CD4-positive, alpha-beta T cell treated with Interferon alpha-2 for 1 hour (primary cell): ENCODE results near the gene EIF1.
"Not testable (repeated sequence)": the region's sequence is repeated elsewhere in the genome, so short reads cannot be mapped to it uniquely, and the experiment has no call there.

ENCODE experiments used
- DNase-seq, 2 donors: peaks; one replicate each; pipeline ENCODE4 v3.0.0-alpha.2; 2020 to 2022

EIF1 gene

DNA sequence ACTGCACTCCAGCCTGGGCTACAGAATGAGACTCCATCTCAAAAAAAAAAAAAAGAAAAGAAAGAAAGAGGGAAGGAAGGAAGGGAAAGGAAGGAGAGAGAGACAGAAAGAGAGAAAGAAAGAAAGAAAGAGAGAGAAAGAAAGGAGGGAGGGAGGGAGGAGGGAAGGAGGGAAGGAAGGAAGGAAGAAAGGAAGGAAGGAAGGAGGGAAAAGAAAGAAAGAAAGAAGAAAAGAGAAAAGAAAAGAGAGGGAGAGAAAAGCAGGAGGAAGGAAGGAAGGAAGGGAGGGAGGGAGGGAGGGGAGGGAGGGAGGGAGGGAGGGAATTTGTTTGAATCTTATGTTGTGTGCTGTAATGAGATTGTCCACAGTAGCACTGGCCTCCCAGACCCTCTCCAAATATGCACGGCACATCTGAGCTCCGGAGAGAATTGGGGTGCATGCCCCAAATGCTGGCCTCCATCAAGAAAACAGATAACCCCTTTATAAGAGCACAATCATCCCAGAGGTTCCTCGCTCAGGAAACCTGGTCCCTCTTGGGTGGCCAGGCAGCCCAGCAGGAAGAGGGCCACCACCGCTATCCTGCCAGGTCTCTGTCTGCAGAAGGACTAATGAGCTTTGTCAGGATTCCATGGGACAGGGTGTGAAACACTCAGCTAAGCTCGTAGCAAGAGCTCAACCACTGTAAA lies 8.8 kb upstream of the EIF1 start:
- no peak for DNase-seq

- no peak for DNase-seq
Measured at GRCh38 chr17:41680426-41681040, 8.2 kb upstream of the EIF1 start.

GRCh38 chr17:41681776-41682175 lies 6.9 kb upstream of the EIF1 start:
- no peak for DNase-seq

DNA sequence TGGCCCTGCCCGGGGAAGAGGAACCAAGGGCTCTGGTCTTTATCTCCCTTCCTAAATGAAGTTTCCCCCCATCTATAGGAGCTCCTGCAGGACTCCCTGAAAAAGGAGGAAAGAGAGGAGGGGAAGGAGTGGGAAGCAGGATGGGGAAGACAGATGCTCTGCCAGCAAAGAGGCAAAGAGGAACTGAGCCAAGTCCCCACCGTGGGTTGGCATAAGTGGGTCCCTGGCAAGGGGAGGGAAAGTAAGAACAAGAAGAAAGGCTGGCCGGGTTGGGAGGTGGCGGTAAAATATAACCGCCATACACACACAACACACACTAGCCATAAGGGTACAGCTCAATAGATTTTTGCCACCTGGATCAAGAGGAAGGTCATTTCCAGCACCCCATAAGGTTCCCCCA lies 6.1 kb upstream of the EIF1 start:
- DNase-seq: no peak

DNA sequence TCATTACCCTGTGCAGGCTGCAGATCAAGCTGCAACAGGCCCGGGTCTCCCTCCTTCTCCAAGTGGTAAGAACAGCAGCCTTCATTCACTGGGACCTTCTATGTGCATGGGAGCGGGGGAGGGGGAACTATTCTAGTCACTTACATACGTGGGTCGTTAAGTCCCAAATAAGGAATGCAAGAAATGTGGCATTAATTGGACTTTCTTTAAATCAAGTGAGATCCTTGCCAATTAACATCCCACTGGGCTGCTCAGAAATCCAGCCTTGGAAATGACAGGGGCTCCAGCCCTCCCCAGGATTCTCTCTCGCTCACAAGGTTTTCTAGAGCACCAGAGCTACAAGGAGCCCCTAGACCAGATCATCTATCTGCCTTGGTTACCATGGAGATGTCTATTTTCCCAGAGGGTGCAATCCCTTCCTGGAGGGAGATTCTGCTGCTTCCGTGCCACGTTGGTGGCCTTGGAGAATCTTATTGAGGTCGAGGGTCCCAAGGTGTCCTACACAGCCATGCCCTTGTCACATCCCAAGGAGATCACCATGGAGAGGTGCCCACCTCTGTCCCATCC lies 5.2 kb upstream of the EIF1 start:
- no peak for DNase-seq

DNA sequence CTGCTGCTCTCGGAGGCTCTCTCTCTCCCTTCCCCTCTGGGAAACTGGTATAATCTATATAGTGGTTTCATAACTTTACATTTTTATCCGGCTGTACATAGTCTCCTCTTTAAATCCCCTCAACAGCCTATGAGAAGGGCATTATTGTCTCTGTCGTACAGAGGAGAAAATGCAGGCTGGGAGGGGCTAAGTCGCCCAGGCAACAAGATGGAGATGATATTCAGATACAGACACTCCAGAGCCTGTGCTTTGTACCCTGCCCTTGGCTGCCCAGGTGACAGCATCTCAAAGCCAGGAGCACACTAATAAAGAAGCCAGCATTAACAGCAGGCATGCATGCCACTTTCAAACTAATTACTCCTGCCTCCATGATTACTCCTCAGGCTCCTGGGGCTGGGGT lies 4.7 kb upstream of the EIF1 start:
- no peak for DNase-seq

- not testable (repeated sequence) for DNase-seq
Measured at GRCh38 chr17:41685753-41686152, 2.9 kb upstream of the EIF1 start.

DNA sequence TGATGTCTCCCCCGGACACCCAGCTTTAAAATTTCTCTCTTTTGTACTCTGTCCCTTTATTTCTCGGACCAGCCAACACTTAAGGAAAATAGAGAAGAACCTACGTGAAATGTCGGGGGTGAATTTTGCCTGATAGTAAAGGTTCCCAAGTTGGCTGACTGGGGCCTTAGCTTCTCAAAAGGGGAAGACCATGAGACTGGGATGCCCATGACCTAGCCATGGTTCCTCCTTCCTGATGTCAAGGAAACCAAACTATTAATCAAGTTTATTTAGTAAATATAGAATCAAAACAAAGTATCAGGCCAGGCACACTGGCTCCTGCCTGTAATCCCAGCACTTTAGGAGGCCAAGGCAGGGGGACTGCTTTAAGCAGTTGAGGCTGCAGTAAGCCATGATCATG lies 2.4 kb upstream of the EIF1 start:
- peak in 1 of 2 donors; percentile 15 for DNase-seq

DNA sequence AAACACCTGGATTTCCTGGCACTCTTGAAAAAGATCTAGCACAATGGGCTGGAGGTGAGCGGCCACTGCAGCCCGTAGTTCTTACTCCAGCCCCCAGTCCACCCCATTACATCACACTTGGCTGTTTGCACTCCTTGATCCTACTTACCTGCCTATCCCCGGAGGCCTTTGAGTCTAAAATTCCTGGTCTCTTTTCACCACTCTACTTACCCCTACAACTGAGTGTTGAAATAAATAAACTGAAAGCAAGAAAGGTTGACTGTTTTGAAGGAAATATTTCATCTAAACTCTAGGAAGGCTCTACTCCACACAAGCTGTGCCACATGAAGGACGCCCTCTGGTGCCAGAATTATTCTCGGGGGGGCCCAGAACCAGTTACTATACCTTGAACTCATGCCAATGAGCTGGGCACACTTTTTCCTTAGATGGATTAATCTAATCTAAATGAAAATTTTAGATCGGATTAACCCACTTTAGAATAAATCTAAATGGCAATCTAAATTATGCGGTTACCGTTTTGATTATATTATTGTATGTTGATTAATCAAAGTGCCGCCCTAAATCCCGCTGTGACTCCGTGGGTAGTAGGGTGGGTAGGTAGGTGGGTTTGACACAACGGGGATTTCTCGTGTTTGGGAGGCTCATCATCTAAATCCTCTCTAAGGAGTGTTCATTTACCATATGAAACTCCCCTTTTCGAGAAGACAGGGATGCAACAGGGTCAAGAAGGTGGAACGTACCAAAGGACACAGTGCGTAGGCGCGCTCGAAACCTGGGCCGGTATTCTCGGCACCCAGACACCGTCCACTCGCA lies 651 bp upstream of the EIF1 start:
- peak; percentile 64 to 80 for DNase-seq

DNA sequence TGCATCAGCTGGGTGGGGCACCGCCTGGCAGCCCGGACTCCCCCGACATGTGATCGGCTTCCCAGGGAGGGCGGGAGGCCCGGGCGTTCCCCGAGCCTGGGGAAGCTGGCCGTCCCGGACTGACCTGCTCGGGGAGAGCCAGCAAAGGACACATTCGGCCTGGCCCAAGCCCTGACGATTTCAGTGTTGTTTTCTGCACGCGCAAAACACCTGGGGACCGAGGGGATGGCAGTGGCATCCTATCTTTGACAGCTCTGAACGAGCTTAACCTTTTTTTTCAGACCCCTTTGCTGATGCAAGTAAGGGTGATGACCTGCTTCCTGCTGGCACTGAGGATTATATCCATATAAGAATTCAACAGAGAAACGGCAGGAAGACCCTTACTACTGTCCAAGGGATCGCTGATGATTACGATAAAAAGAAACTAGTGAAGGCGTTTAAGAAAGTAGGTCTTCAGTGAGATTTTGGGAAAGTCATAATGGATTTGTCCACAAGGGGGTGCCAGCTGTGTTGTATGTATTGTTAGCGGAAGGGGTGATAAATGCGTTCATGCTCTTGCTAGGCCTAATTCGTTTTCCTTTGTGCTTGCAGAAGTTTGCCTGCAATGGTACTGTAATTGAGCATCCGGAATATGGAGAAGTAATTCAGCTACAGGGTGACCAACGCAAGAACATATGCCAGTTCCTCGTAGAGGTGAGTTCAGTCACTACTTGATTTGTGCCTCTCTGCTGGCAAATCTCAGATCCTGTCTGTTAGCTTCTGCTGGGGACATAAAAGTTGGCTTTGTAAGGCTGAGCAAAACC lies 1.0 kb downstream of the EIF1 start:
- peak; percentile 62 to 77 for DNase-seq

GRCh38 chr17:41690497-41690896 lies 1.8 kb downstream of the EIF1 start:
- DNase-seq: no peak

DNA sequence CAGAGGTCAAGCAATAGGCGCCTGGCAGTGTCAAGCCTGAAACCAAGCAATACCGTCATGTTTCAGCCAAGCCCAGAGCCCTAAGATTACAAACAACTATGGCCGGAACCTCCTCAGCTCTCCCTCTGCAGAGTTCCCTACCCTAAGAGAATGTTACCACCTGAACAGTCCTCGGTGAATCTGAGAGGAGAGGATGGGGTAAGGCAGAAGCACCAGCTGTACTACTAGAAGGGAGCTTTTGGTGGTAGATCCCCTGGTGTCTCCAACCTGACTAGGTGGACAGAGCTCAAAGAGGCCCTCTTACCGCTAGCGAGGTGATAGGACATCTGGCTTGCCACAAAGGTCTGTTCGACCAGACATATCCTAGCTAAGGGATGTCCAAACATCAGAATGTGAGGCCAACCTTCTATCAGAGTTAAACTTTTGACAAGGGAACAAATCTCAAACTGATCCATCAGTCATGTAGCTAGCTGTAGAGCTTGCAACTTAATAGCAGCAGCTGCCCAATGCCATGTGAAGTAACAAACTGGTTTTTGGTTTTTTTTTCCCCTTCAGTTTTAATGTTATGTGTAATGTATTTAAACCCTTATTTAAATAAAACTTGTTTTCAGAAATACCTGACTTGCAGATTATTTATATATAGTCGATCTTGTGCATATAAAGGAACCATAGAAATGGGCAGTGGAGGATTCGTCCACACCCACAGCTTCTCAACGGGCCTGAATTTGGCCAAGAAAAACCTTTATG lies 2.5 kb downstream of the EIF1 start:
- DNase-seq: peak; percentile 7 to 48

GRCh38 chr17:41692722-41693521 lies 4.2 kb downstream of the EIF1 start:
- peak; percentile 7 to 44 for DNase-seq

GRCh38 chr17:41695134-41695661 lies 6.5 kb downstream of the EIF1 start:
- no peak for DNase-seq

DNA sequence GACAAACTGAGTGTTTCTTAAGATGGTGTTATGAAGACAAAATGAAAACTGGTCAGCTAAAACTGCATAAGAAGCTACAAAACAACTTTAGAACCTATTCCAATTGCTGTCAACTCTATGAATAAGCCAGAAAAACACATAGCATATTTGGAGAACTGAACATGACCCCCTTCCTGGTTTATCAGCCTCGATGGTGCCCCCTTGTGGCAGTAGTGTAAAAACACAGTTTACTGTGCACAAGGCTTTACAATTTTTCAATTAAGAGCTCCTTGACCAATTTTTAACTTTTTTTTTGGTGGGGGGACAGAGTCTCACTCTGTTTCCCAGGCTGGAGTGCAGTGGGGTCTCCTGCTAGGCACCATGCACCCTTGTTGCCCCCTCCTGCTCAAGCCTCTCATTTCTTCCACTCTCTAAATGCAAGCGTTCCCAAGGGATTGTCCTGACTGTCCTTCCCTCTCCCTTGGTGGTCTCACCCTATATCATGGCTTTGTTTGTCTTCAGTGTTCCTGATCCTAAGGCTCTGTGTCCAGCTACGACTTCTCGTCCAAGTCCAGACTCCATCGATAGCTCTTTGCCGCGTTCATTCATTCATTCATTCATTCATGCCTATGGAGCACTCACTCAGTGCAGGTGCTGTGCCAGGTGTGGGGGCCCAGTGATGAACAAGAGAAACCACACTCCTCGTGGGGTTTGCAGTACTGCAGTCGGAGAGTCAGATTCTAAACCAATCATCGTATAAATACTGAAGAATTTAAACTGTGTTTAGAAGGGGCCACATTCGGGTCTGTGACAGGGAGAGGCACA lies 7.5 kb downstream of the EIF1 start:
- DNase-seq: peak; percentile 78 to 85

- DNase-seq: no peak
Measured at GRCh38 chr17:41697122-41697962, 8.7 kb downstream of the EIF1 start.

DNA sequence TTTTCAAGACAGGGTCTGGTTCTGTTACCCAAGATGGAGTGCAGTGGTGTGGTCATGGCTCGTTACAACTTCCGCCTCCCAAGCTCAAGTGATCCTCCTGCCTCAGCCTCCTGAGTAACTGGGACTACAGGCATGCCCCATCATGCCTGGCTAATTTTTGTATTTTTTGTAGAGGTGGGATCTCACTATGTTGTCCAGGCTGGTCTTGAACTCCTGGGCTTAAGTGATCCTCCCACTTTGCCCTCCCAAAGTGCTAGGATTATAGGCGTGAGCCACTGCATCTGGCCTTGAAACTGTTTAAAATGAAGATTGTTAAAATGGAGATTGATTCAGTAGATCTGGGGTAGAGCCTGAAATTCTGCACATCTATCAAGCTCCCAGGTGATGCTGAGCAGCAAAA lies 12.2 kb downstream of the EIF1 start:
- not testable (repeated sequence) for DNase-seq

DNA sequence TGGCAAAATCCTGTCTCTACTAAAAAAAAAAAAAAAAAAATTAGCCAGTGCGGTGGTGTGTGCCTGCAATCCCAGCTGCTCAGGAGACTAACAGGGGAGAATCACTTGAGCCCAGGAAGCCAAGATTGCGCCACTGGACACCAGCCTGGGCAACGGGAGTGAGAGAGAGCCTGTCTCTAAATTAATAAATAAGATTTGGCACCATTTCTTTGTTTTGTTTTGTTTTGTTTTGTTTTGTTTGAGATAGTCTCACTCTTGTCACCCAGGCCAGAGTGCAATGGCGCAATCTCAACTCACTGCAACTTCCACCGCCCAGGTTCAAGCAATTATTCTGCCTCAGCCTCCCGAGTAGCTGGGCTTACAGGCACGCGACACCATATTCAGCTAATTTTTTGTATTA lies 14.0 kb downstream of the EIF1 start:
- no peak for DNase-seq
